ENCODE results near the gene TMEM207.

Gene TMEM207

DNA sequence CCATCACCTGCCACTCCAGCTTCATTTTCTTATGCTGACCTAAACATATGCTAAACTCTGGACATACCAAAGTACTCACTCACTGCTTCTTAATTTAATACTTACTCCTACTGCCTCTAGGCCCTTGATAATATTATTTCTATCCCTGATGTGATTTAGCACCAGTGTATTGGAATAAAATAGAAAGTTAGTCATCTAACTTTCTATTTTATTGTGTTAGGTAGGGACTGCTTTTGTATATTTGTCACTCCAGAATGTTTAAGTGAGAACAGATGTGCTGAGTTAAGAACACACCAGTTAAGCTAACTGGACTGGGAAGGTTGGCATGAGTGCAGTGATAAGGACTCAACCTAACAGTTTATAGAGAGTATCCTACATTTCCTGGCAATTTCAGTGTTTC is 68.3 kb downstream of the TMEM207 start:
- Histone ChIP-seq H3K27ac (ENCODE audit: low read length) (no peak overlapping the region), H3K4me2 (ENCODE audit: low read length) (no peak overlapping the region), H3K4me1 (ENCODE audit: low read length) (peaks cover 10% of the 10 kb centered on the region), H3K4me3 (ENCODE audit: low read length) (no peak overlapping the region), H3K36me3 (replicated peaks; ENCODE audit: low read depth, low read length) (no peaks in the 10 kb centered on the region), H3K9me3 (ENCODE audit: insufficient read depth, low read length) (no peaks in the 10 kb centered on the region), H2AFZ (ENCODE audit: low read depth, low read length) (no peak overlapping the region), H3K79me2 (ENCODE audit: low read length) (no peaks in the 10 kb centered on the region), H3K27me3 (ENCODE audit: low read depth, low read length) (no peaks in the 10 kb centered on the region), H4K20me1 (ENCODE audit: insufficient read depth, low read length) (no peaks in the 10 kb centered on the region), H3K9ac (ENCODE audit: low read length) (no peak overlapping the region)
- TF ChIP-seq EZH2phosphoT487 (IDR thresholded peaks at IDR 0.05; ENCODE audit: low read depth): no peak
- TF ChIP-seq, protein P1, sequence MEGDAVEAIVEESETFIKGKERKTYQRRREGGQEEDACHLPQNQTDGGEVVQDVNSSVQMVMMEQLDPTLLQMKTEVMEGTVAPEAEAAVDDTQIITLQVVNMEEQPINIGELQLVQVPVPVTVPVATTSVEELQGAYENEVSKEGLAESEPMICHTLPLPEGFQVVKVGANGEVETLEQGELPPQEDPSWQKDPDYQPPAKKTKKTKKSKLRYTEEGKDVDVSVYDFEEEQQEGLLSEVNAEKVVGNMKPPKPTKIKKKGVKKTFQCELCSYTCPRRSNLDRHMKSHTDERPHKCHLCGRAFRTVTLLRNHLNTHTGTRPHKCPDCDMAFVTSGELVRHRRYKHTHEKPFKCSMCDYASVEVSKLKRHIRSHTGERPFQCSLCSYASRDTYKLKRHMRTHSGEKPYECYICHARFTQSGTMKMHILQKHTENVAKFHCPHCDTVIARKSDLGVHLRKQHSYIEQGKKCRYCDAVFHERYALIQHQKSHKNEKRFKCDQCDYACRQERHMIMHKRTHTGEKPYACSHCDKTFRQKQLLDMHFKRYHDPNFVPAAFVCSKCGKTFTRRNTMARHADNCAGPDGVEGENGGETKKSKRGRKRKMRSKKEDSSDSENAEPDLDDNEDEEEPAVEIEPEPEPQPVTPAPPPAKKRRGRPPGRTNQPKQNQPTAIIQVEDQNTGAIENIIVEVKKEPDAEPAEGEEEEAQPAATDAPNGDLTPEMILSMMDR (IDR thresholded peaks at IDR 0.05; ENCODE audit: low read depth, low read length): no peak

DNA sequence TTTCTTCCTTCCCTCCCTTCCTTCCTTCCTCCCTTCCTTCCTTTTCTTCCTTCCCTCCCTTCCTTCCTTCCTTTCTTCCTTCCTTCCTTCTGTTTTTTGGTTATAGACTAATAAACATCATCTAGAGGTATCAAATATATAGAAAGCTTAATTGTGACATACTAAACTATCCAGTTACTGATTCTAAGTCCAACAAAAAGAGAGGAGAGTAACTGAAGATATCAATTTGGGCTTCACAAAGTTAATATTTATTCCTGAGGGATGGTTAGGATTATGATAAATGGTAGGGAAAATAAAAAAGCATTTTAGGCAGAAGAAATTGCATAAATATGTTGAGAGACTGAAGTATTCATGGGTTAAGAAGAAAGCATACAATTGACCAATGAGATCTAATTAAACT is 69.5 kb downstream of the TMEM207 start:
- H3K36me3 ChIP-seq (replicated peaks; ENCODE audit: low read depth, low read length): no peaks in the 10 kb centered on the region
- peaks cover 10% of the 10 kb centered on the region for H3K4me1 ChIP-seq (ENCODE audit: low read length)
- H3K27me3 ChIP-seq (ENCODE audit: low read depth, low read length): no peaks in the 10 kb centered on the region

More for the DNA sequence above, 69.5 kb downstream of the TMEM207 start:
- H3K79me2 ChIP-seq (ENCODE audit: low read length): no peaks in the 10 kb centered on the region
- no peak overlapping the region for H3K27ac ChIP-seq (ENCODE audit: low read length)
- no peaks in the 10 kb centered on the region for H3K9me3 ChIP-seq (ENCODE audit: insufficient read depth, low read length)
- H4K20me1 ChIP-seq (ENCODE audit: insufficient read depth, low read length): no peaks in the 10 kb centered on the region
- no peak for TF ChIP-seq EZH2phosphoT487 (IDR thresholded peaks at IDR 0.05; ENCODE audit: low read depth)
- TF ChIP-seq, protein P1 (IDR thresholded peaks at IDR 0.05; ENCODE audit: low read depth, low read length): no peak
- no peak overlapping the region for H2AFZ ChIP-seq (ENCODE audit: low read depth, low read length)
- H3K4me2 ChIP-seq (ENCODE audit: low read length): no peak overlapping the region
- no peak overlapping the region for H3K9ac ChIP-seq (ENCODE audit: low read length)
- H3K4me3 ChIP-seq (ENCODE audit: low read length): no peak overlapping the region

All from OCI-LY3 (cell line).